RPMI8226 (cell line): ENCODE results near the gene GRK3.

Source experiments
- DNase-seq: peaks from one replicate; pipeline ENCODE4 v3.0.0-alpha.2; 2015

GRK3 gene

GRCh38 chr22:25764270-25765015, 200.0 kb downstream of the GRK3 start:
- DNase-seq: no peak

DNA sequence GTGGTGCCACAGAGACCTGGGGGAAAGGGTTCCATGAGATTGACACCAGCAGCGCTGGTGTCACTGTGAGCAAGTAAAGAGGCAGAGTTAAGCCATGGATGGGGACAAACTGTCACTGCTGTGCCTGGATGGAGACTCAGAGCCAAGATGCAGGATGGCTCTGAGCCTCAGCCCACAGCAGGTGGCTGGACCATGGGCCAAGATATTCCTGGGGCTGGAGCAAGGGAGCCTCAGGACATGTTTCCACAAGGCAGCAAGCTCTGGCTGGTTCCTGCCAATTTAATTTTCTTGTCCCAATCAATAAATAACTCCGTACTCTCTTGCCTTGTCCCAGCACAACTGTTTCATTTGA, 200.5 kb downstream of the GRK3 start:
- no peak for DNase-seq

DNA sequence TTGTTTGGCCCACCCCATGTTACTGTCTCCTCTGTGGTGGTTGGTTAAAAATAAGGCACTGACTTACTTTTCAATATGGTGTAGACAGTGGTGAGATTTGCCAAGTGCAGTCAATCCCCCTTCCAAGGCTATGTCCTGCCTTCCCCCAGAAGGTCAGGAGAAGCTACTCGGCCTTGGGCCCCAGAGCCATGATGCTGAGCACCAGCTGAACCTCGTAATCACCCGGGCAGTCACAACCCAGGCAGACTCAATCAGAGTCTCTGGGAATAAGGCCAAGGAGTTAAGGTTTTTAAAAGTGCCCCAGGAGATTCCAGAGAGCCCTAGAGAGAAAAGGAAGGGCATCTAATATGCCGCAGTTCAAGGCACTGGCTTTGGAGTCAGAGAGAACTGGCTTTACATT, 201.3 kb downstream of the GRK3 start:
- no peak for DNase-seq

DNA sequence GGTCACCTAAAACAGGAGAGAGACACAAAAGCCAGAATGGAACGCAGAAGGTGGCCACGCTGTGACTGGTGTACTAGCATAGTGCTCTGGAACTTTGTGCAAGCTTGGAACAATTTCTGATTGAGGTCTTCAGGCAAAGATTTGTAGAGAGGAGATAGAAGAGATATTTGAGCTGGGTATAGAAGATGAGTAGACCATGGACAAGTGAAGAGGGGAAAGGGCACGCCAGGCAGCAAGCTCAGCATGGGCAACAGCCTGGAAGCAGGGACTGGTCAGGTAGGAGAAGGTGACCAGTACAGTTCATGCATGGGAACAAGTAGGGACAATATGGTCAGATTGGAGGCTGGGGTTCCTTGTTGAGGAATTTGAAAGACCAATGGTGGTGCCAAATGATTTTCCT, 201.9 kb downstream of the GRK3 start:
- no peak for DNase-seq

DNA sequence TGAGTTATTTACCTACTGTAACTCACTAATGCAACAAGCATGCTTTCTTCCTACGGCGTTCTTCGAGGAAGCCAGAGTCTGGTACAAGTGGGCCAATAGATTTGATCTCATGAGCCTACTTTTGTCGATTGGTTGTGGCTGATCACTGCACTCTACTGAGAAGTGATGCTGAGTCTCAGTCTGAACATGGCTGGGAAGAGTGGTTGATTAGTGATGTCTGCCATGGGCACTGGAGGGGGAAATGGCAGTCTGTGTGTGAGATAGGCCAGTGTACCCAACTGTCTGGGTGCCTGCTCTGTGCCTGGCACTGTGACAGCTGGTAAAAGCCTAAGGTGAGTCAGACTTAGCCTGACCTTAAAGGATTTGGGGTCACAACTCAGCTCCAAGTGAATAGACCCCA, 205.9 kb downstream of the GRK3 start:
- DNase-seq: no peak

DNA sequence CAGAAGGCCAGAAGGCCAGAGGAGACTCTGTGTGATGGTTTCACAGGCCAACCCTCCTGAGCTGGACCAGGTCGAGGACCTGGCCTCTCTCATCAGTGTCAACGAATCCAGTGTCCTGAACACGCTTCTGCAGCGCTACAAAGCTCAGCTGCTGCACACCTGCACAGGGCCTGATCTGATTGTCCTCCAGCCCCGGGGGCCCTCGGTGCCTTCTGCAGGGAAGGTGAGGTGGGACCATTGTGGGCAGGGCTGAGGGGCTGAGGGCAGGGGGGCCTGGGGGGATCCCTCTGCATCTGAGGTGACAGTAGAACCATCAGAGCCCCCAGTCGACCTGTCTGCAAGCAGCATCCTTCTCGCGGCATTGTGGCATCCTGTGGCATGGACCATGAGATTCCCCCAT, 207.8 kb downstream of the GRK3 start:
- no peak for DNase-seq

DNA sequence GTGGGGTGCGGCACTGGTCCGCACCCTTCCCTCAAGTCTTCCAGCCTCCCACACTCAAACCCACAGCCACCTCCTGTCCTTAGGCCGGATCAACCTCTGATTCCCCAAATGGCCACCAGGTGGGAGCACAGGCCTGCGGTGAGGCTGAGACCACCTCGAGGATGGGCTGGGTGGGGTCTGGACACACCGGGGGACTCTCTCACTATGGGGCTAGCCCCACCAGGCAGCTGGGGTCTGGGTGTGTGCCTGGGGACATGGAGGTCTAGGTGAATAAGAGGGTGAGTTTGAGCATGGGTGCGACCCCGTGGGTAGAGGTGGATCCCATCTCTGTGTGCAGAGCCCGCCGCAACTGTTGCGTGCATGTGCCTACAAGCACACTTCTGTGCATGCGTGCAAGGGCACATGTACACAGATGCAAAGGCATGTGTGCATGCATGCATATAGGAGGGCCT, 210.1 kb downstream of the GRK3 start:
- DNase-seq: no peak

DNA sequence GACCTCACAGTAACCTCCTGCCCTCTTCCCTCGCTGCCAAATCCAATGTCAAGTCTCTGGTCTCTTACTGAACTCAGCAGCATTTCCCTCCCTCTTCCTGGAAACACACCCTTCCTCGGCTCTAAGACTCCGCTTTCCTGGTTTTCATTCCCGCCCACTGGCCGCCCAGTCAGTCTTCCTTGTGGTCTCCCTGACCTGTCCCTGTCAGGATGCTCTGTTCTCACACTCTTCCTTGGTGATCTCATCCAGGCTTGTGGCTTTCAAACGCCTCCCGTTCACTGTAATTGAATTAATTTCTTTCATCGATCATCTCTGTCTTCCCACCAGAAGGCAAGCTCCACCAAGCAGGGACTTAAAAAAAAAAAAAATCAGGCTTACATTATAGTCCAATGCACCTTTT, 211.1 kb downstream of the GRK3 start:
- DNase-seq: no peak

GRCh38 chr22:25777411-25777810, 212.9 kb downstream of the GRK3 start:
- no peak for DNase-seq

GRCh38 chr22:25777870-25778269, 213.4 kb downstream of the GRK3 start:
- DNase-seq: peak; percentile 31
